CD1c-positive myeloid dendritic cell (primary cell): ENCODE results near the gene TP53I11.
A peak's percentile ranks its signal among the peaks of the same experiment; 100 is the strongest.

Experiments used
- DNase-seq: peaks from one replicate; pipeline ENCODE4 v3.0.0-alpha.2; 2016; ENCODE audit errors: extremely low spot score

The TP53I11 gene

DNA sequence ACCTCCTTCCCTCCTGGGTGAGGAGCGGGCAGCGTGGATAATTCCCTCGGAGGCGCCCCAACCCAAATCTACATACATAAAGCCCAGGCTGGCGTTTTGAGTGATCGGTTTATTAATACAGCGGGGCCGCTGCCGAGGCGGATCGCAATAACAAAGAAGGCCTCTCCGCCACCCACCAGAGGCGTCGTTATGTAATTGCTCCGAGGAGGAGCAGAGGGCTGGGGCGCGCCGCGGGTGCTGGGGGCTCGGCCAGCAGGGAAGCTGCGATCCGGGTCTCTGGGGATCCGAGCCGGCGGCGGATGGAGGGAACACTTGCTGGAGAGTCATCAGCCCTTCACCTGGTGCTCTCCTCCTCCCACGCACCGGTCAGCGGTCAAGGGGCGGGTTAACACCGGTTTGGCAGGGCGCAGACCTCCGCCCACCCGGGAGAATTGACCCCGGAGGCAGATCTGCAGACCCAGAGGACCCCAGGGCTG is 6.4 kb upstream of the TP53I11 start:
- no peak for DNase-seq

GRCh38 chr11:44955015-44955738 is 4.5 kb upstream of the TP53I11 start:
- peak; percentile 81 for DNase-seq

DNA sequence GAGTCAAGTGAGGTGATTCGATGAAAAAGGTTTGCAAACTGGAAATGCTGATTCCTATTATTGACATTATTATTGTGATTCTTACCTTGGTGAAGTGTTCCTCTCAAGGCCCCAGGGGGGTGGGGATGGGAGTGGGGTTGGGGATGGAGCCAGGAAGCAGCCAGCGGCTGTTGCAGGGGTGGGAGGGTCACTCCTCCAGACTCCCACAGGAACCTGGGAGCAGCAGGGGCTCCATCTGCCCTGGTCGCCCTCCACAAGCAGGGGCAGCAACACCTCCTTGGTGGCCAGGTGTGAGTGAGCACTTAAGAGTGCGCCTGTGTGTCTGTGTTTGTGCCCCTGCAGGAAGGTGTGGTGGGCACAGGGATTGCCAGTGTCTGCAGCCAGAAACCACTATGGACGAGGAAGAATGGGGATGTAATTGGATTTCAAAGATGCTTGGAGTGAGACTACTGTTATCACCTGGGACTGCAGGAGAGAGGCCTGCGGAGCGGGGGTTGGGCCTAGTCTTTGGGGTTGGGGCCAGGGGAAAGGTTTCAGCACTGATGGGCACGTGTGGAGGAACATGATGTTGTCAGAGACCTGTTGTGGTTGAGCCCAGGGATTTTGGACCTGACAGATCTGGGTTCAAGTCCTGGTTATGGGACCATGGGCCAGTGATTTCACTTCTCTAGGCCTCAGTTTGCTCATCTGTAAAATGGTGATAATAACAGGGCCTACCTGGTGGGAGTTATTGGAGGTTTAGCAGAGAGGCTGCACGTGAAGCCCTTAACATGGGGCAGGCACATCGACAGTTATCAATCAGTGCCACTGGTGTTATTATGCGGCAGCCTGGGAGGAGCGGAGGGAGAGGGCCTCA is 3.6 kb upstream of the TP53I11 start:
- no peak for DNase-seq

- DNase-seq = no peak
Observed at GRCh38 chr11:44952500-44953260, 2.0 kb upstream of the TP53I11 start.

DNA sequence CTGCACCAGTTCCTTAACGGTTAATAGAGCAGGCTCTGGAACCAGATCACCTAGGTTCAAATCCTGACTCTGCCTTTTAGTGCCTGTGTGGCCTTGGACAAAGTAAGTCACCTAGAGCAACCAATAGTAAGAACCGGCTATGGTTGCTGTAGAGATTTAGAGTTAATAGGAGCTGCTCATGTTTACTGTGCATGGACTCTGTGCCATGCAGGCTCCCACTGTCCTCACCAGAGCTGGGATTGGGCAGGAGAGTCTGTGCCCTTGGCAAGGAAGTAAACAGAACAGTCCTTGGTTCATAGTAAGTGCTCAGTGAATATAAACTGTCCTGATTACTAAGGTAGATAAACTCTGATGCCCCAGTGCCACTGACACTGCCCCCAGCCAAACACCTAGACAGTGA is 1.4 kb upstream of the TP53I11 start:
- DNase-seq = no peak

DNA sequence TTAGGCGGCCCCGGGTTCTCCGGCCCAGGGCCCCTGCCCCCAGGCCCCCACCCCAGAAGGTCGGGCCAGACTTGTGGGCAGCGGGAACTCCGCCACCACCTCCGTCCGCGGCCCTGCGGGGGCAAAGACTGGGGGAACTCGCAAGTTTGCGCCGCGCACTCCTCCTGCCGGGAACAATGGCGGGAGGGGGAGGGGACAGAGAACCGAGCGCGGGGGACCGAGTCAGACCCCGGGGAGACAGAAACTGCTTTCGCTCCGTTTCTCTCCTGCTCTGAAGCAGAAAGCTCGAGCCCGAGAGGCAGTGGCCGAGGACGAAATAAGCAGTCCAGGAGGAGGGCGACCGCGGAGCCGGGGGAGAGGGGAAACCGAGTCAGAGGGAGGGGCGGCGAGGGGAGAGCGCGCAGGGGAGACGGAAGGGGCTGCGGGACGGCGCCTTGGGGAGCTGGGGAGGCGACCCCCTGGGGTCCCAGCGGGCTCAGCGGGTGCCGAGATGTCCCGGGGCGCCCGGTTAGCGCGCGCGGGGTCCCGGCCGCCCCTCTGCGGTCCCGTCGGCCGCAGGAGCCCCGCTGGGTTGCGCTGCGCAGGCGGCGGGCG is 555 bp downstream of the TP53I11 start:
- peak; percentile 28 for DNase-seq

GRCh38 chr11:44949160-44950030 is 1.3 kb downstream of the TP53I11 start:
- peak; percentile 45 for DNase-seq

DNA sequence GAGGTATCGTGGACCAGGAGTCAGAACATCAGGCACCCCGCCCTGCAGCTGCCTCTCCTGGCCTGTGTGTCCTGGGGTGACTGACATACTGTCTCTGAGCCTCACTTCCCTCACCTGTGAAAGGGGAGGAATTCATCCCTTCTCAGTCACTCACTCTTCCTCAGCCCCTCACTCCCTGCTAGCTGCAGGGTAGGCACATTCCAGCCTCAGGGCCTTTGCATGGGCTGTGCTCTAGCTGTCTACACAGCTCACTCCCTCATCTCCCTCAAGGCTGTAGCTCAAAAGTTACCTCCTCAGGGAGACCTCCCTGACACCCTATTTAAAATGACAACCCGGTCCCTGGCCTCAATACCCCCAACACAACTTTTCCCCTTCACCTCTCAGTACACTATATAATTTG is 2.5 kb downstream of the TP53I11 start:
- DNase-seq = no peak

DNA sequence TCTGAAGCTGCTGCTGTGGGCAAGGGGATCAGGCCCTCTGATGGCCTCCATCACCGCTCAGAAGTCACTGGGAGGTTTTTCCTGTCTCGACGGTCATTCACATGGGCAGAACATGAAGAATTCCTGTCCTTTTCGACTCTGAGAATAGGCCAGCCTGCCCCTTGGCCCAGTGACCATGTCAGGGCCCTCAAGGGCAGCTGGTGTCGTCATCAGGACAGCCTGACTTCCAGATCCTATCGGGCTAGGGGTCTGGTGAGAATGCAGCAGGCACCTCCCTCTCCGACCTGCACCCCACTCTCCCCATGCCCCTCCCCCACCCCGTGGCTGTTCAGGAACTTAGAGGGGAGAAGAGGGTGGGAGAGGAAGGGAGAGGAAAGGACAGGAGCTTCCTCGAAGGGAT is 3.6 kb downstream of the TP53I11 start:
- no peak for DNase-seq

GRCh38 chr11:44946263-44946662 is 4.4 kb downstream of the TP53I11 start:
- DNase-seq = no peak

- DNase-seq = no peak
Observed at GRCh38 chr11:44945666-44946065, 5.0 kb downstream of the TP53I11 start.

- no peak for DNase-seq
Observed at GRCh38 chr11:44944853-44945235, 5.8 kb downstream of the TP53I11 start.

GRCh38 chr11:44944181-44944852 is 6.4 kb downstream of the TP53I11 start:
- no peak for DNase-seq

GRCh38 chr11:44943696-44944095 is 7.0 kb downstream of the TP53I11 start:
- DNase-seq = no peak

- peak; percentile 70 for DNase-seq
Observed at GRCh38 chr11:44943118-44943517, 7.6 kb downstream of the TP53I11 start.

GRCh38 chr11:44942029-44942955 is 8.4 kb downstream of the TP53I11 start:
- DNase-seq = no peak

- no peak for DNase-seq
Observed at GRCh38 chr11:44941259-44942021, 9.2 kb downstream of the TP53I11 start.

DNA sequence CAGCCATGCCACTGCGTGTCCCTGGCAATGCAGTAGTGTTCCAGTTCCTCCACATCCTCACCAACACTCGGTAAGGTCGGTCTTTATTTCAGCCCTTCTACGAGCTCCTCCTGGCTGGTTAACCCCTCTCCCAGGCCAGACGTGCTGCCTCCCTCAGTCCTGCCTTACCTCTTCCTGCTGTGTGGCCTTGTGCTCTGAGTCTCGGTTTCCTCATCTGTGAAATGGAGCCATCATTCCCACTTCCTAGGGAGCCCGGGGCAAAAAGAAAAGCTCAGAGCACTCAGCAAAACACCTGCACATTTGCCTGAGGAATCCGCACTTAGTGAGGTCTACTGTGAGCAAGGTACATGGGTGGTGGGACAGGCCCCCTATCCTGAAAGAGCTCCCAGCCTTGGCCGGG is 9.8 kb downstream of the TP53I11 start:
- no peak for DNase-seq
